Inflammatory macrophage (primary cell): ENCODE data around the gene OR2A42.
"Not testable (repeated sequence)": the region's sequence is repeated elsewhere in the genome, so short reads cannot be mapped to it uniquely, and the experiment has no call there.

Experiments
- DNase-seq, 2 donors: peaks; one replicate each; pipeline ENCODE4 v3.0.0-alpha.2; 2020 to 2022

Gene OR2A42

DNA sequence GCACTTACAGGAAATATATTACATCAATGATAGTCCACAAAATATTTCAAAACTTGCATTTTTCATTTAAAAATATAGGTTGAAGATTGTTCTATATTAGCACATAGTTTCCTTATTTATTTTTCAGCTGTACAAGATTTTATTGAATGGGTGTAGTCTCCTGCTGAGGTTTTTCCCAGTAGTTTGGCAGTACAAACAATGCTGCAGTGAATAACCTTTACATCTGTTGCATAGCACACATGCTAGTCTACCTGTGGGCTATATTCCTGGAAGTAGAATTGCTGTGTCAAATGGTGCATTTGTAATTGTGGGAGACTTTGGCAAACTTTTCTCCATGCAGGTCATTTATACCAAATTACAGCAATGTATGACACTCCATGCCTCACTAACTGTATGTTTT, 18.9 kb downstream of the OR2A42 start:
- DNase-seq, result not testable (repeated sequence)

DNA sequence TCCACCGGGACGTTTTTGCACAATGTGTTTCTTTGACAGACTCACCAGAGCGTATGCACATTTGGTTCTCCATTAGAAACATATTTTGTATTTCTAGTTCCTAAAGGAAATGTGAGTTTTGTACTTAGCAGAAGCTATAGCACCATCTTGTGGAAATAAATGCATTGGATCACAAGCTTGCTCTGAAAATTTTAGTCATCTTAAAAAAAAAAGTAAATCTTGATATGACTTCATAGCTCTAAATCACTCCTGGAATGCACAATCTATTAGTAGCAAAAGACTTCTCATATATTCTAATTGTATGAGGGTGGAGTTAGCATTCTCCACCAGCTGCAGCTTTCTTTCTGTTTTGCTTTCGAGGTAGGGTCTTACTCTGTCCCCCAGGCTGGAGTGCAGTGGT, 20.3 kb downstream of the OR2A42 start:
- not testable (repeated sequence) for DNase-seq

DNA sequence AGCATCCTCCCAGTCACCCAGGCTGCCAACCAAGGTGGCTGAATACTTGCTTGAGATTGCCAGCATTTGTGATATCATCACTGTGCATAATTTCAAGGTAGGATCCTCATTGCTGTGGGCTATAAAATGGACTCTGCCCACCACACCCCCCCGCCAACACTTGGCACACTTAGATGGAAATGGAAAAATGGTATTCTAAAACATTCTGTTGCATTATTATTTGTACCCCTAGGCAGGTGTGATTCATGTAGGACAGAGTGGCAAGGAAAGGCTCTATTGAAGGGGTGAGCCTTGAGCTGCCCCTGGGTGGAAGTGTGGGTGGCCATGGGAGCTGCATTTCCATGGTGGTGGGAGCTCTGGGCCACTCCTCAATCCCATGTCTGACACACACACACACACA, 20.8 kb downstream of the OR2A42 start:
- DNase-seq, result peak in 1 of 2 donors; percentile 1

DNA sequence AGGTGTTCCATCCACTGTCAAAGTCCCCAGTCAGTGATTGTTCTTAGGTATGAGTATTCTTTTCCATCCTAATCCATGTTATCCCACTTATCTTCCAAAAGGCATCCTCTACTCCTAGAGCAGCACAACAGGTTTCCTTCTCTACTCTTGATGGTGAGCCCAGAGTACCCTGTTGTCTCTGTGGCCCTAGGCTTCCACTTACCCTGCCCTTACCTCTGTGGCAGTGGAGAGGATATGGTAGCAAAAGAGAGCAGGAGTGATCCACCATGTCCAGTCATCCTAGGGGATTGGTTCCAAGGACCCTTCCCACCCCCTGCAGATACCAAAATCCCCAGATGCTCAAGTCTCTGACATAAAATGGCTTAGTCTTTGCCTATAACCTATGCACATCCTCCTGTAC, 22.2 kb downstream of the OR2A42 start:
- not testable (repeated sequence) for DNase-seq

DNA sequence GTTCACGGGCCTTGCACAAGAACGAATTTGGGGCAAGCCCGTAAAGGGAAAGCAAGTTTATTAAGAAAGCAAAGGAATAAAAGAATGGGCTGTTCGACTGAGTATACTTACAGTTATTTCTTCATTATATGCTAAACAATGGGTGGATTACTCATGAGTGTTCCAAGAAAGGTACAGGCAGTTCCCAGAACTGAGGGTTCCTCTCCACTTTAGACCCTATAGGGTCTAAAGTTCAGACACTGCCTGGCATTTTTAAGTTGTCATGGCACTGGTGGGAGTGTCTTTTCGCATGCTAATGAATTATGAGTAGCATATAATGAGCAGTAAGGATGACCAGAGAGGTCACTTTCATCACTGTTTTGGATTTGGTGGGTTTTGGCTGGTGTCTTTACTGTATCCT, 34.1 kb downstream of the OR2A42 start:
- DNase-seq, result not testable (repeated sequence)

DNA sequence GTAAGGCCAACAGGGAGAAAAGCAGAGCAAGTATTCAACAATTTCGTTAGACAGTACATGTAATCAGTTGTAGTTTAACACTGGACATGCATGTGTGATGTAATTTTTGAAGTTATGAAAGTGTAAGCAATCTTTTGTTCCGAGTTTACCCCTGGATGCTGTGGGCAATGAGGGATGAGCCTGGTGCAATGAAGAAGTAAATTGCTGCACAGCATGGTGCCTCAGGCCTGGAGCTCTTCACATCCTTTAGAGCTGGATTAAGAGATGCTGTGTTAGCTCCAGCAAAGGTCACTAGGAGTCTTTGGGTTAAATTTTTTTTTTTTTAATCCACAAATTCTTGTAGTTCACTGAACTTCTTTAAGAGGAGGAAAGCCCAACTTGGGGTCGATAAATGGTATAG, 36.3 kb downstream of the OR2A42 start:
- DNase-seq, result not testable (repeated sequence)

DNA sequence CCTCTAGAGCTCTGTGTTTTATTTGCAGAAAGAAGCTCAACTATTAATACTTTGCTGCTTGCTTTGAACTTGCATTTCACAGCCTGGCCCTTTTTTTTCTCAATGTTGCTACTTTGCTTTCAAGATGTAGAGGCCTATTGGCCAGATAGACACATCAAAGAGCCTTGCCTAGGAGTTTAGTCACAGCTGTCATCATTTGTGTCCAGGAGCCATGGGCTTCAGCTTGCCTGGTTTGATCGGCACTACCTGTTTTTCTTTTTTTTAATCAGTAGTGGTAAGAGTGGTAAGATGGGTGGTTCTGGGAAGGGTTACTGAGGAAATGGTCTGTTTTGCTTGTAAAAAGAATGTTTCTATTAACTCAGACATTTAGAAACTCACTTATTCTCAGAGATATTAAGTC, 37.4 kb downstream of the OR2A42 start:
- DNase-seq, result not testable (repeated sequence)

DNA sequence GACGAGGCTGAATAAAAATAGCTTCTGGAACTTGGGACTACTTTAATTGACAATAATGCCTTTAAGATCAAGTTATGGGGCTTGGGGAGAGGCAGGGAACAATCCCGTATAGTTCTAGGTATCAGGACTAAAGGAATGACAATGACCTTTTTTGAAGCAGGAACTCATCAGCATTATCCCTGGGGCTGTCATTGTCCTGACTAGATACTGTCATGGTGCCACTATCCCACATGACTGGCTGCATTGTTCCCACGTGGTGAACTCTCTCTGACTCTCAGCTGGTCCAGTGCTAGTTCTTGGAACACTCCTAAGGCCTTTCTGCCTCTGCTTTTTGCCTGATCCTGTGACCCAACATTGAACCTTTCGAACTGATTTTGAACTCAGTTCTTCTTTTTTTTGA, 40.5 kb downstream of the OR2A42 start:
- not testable (repeated sequence) for DNase-seq

DNA sequence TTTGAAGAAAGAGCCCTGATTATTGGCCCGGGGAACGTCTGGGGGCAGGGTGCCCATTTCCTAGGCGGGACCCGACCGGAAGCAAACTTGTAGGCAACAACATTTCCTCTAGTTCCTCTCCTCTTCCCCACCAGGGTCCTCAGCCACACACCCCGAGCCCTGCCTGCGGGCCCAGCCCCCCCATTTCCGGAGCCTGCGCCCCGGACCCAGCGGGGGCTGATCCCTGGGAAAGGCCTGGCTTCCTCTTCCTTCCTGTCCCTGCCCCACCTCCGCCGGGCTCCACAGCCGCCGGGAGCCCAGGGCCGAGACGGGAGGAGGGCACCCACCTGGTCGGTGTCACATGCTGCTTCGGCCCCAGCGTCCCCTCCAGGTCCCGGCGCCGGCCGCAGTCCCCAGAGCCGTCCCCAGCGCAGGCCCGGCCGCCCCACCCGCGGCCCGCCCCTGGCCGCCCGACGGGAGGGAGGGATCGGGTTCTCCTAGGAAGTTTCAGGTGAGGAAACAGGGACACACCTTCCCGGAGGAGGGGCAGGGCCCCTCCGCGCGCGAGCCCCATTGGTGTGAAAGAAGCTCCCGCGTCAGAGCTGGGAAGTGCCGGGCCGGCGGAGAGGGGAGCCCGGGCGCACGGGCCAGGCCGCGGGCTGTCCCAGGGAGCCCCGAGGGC, 44.1 kb downstream of the OR2A42 start, which contains the start of gene ARHGEF35:
TSS of gene ARHGEF35 (minus strand) at position 622 of the 661 bp plus-strand sequence. CDS start 7,450 bp downstream, outside the sequence.
- not testable (repeated sequence) for DNase-seq

DNA sequence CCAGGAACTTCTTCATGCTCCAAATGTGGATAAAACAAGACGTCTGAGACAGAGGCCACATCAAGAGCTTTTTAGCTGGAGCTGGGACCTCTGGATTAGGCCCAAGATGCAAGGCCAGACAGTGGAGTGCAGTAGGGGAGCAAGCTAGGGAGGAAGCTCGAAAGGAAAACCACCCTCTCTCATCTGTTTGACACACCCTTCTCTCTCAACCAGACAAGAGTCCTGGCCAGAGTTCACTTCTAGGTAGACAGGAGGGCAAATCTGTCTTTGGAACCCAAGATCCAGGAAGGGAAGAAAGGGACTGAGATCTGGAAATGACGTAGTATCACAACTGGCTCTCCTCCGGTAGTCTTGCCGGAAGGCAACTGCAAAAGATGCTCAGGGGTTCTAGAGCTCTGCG, 45.0 kb downstream of the OR2A42 start:
- DNase-seq, result not testable (repeated sequence)

DNA sequence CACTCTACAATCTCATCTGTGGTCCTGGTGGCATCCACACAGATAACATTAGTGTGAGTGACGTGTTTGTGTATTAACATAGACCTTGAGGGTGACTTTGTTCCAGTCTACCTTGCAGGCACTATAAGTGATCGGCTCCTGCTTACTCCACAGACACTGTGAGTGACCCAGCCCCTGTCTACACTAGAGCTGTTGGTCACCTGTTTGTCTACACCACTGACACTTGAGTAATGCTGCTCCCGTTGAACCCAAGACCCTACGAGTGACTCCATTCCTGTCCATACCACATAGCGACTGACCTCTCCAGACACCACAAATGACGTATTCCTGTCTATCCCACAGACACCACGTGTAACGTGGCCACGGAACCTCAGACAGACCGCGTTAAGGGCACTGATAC, 45.6 kb downstream of the OR2A42 start:
- DNase-seq, result not testable (repeated sequence)

DNA sequence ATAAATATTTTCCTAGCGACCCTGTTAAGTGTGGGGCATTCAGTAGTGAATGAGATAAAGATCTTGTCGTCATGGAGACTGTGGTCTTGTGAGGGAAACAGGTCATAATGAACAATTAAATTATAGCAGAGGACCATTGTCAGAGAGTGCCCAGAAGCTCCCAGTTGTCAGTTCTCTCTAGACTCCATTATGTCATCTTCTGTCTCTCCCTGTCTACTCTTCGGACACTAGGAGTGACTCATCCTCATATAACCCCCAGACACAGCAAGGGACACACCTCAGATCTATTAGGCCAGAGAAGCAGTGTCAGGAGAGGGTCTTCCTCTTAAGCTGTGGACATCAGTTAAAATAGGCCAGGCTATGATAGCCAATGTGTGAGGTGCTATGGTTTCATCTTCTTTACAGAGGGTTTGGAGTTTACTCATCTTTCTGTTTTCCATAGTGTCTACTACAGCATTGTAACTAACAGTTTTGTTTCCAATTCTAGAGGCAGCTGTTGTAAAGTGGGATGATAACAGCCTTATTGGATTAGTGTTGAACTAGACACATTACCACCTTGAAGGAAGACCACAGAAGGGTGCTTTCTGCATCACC, 50.7 kb downstream of the OR2A42 start:
- not testable (repeated sequence) for DNase-seq

DNA sequence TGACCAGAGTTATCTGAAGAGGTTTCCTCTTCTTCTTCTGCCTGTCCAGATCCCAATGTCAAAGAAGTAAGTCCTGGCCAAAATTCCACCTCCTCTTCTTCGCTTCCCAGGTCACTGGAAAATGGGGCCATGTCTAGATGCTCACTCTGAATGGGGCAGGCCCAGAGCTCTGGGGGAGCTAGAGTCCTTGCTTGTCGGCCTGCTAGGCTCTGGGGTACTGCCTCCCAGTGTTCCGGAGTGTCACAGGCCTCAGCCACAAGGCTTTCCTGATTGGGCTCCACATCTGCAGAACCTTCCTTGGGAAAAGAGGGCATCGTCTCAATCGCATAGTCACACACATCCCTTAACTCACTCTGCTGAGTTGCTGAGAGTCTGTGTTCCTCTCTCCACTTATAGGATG, 51.6 kb downstream of the OR2A42 start:
- DNase-seq, result not testable (repeated sequence)

DNA sequence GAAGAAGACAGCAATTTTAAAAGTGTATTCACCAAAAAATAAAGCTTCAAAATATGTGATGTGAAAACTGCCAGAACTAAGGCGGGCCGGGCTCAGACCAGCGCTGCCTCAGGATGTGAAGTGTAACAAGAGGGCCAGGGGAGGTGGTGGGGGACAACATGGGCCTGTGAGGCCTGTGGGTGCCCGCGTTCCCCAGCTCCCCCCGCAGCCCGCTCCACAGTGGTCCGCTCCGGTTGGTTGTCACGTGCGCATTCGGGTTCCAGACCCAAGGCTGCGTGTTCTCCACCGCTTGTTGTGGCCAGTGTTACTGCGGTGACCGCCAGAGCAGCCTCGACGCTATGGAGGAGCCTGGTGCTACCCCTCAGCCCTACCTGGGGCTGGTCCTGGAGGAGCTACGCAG, 56.2 kb downstream of the OR2A42 start, which contains the start of gene CTAGE4:
TSS of gene CTAGE4 (plus strand) at position 301 of the 400 bp plus-strand sequence. CDS start at position 339, 38 bp downstream.
- not testable (repeated sequence) for DNase-seq

DNA sequence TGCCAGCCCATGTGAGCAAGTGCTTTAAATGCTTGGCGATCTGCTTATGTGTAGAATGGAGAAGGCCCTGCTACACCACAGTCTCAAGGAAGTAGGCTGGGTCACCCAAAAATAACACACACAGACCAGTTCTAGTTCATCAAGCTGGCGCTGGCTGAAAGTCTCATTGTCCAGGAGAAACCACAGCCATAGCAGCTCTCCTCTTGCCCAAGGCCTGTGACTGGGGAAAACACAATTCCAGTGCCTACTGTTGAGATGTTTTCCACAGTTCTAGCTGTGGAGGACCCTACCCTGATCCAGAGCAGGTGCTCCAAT, 60.3 kb downstream of the OR2A42 start:
- not testable (repeated sequence) for DNase-seq

DNA sequence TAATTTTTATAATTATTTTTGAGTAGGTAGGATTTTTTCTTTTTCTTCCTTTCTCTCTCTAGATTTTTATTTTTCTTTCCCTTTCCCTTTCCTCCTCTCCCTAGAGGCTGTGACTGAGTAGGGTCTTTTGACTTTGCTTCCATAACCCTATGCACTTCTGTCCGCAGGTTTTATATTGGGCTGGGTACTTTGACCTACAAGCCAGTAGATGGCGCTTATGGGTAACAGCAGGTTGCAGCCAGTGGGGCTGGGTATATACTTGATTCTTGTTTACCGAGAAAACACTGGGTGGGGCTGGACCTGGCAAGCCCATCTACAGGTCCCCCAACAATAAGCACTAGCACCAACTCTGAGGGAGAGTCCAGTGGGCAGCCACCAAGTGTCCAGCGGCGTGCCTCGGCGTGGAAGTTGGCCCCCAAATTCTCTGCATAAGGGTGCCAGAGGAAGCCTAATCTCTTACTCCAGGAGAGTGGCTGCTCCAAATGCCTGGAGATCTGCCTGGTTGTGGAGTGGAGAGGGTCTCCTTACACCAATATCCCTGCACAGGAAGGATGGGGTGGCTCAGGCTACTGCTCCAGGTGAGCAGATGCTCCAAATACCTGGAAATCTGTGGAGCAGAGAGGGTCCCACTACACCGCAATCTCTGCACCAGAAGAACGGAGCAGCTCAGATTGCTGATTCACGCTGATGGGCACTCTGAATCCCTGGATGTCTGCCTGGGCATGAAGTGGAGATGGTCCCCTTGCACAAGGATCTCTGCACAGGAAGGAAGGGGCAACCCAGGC, 60.8 kb downstream of the OR2A42 start:
- DNase-seq, result peak; percentile 29 to 32
